Subcutaneous abdominal adipose tissue (tissue), 5 donors: Measurements from ENCODE around the gene AR.

ENCODE experiments used
- H3K27ac ChIP-seq: one replicate; pipeline ENCODE4 v1.7.0; 2013; ENCODE audit warnings: low read depth, mild to moderate bottlenecking, inconsistent platforms, low read length, moderate library complexity
- H3K27me3 ChIP-seq, 5 donors: one replicate each; pipeline ENCODE4 v1.7.0; 2013; ENCODE audit warnings: low read length in 5 of 5, inconsistent platforms in 1 of 5; ENCODE audit not compliant: control insufficient read depth in 5 of 5, insufficient read depth in 4 of 5
- H3K36me3 ChIP-seq, 5 donors: one replicate each; pipeline ENCODE4 v1.7.0; 2013; ENCODE audit warnings: low read length in 5 of 5; ENCODE audit not compliant: control insufficient read depth in 5 of 5, insufficient read depth in 5 of 5
- H3K4me1 ChIP-seq, 5 donors: one replicate each; pipeline ENCODE4 v1.7.0; 2013; ENCODE audit warnings: low read length in 5 of 5, mild to moderate bottlenecking in 3 of 5, moderate library complexity in 1 of 5; ENCODE audit not compliant: control insufficient read depth in 5 of 5, insufficient read depth in 5 of 5
- H3K4me3 ChIP-seq, 5 donors: one replicate each; pipeline ENCODE4 v1.7.0; 2013; ENCODE audit warnings: low read length in 5 of 5, low read depth in 1 of 5
- H3K9ac ChIP-seq, 5 donors: one replicate each; pipeline ENCODE4 v1.7.0; 2013; ENCODE audit warnings: low read length in 5 of 5, mild to moderate bottlenecking in 4 of 5, moderate library complexity in 3 of 5
- H3K9me3 ChIP-seq, 5 donors: one replicate each; pipeline ENCODE4 v1.7.0; 2013; ENCODE audit warnings: low read length in 5 of 5; ENCODE audit not compliant: control insufficient read depth in 5 of 5
- donor health status: healthy.
- donor health status: healthy.
- donor health status: healthy.
- donor health status: healthy.
- donor health status: healthy.

The AR gene

DNA sequence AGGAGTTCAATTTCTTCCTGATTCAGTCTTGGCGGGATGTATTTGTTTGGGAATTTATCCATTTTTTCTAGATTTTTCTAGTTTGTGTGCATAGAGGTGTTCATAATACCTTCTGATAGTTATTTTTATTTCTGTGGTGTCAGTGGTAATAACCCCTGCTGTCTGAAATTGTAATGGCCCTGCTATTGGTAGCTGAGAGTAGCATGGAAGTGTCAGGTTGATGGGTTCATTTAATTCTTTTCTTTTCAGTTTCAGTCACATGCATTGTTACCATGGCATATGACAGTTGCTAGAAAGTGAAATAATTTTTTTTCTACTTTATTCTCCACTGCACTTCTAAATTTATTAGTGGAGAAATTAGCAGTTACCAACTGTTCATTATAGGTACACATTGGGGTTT is 20.7 kb downstream of the AR start:
- Histone ChIP-seq H3K27me3 (peaks cover 0 to 7% (median 0%) of the 10 kb centered on the region in 5 donors), H3K9me3 (no peaks in the 10 kb centered on the region), H3K4me3 (no peak overlapping the region), H3K27ac (peak overlapping the region; percentile 45), H3K9ac (no peak overlapping the region), H3K36me3 (no peaks in the 10 kb centered on the region), H3K4me1 (peaks cover 0 to 15% (median 3%) of the 10 kb centered on the region in 5 donors)

DNA sequence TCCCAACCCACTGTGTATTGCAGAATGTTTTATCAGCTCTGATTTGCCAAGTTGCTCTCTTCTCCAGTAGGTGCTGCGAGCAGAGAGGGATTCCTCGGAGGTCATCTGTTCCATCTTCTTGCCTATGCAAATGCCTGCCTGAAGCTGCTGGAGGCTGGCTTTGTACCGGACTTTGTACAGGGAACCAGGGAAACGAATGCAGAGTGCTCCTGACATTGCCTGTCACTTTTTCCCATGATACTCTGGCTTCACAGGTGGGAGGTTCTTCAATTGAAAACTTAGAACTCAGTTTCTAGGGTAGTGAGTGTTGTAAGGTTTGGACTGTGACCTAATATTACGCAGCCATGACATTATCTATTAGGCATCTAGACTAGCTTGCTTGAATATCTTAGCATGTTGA is 24.9 kb downstream of the AR start:
- Histone ChIP-seq H3K4me3 (no peak overlapping the region), H3K27me3 (peaks cover 0 to 7% (median 6%) of the 10 kb centered on the region in 5 donors), H3K36me3 (no peaks in the 10 kb centered on the region), H3K9me3 (no peaks in the 10 kb centered on the region), H3K4me1 (peaks cover 0 to 7% (median under 1%) of the 10 kb centered on the region in 5 donors), H3K27ac (peak overlapping the region; percentile 43), H3K9ac (no peak overlapping the region)

DNA sequence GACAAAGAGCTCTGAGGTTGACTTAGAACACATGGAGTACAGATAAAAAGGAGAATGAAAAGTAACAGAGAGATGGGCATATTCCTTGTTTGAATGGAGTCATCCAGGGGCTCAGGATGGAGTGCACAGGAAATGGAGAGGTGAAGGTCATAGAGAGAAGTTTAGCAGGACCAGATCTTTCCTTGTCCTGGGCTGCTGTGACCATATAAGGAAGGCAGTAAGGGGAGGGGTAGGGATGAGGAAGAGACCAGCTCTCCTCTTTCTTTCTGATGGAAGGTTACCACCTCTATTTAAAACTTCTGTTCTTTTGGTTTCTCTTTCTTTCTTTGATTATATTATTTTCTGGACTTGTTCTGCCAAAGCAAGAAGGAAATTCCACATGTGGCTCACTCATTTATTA is 27.0 kb downstream of the AR start:
- H3K27me3 ChIP-seq: peaks cover 0 to 7% (median 6%) of the 10 kb centered on the region in 5 donors
- H3K4me1 ChIP-seq: peaks cover 0 to 7% (median 0%) of the 10 kb centered on the region in 5 donors
- no peaks in the 10 kb centered on the region for H3K9me3 ChIP-seq
- no peak overlapping the region for H3K4me3 ChIP-seq
- H3K27ac ChIP-seq: no peak overlapping the region
- no peak overlapping the region for H3K9ac ChIP-seq
- no peaks in the 10 kb centered on the region for H3K36me3 ChIP-seq

DNA sequence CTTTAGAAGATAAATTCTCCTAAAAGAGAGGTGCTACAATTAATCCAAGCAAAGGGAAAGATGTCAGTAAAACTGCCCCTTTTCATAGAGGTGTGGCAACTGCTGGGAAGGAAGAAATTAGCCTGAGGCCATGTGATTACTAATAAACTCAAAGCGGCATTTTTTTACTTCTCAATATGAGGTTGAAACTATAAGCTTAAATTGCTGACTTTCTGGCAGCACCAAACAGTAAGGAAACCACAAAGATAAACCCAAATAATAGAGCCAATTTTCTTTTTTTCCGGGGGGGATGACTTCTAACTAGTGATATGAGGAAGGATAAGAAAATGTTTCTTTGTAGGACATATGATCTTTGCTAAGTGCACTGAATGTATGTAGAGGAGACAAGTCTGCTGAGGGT is 30.9 kb downstream of the AR start:
- H3K9me3 ChIP-seq: no peaks in the 10 kb centered on the region
- no peaks in the 10 kb centered on the region for H3K4me1 ChIP-seq
- H3K27ac ChIP-seq: no peak overlapping the region
- H3K27me3 ChIP-seq: peaks cover 0 to 4% (median 0%) of the 10 kb centered on the region in 5 donors
- H3K36me3 ChIP-seq: no peaks in the 10 kb centered on the region
- H3K4me3 ChIP-seq: no peak overlapping the region
- no peak overlapping the region for H3K9ac ChIP-seq

DNA sequence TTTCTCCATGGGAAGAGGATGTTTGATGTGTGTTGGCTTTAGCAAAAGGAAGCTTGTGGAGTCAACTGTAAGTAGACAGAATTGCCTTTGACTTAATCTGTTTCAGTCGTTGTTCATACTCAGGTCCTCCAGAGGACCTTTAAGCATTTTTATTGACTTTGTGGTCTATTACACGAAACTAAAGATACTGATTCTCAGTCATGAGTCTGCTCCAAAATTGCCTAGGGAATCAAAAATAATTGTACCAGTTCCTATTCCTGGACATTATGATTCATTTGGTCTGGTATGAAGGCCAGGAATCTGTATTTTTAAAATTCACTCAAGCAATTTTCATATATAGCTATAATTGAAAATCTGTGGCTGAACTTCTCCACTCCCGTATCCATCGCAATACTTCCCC is 38.6 kb downstream of the AR start:
- Histone ChIP-seq H3K4me3 (no peak overlapping the region), H3K9ac (no peak overlapping the region), H3K9me3 (no peaks in the 10 kb centered on the region), H3K27me3 (no peaks in the 10 kb centered on the region), H3K4me1 (no peaks in the 10 kb centered on the region), H3K36me3 (peaks cover 0 to 2% (median 0%) of the 10 kb centered on the region in 5 donors), H3K27ac (no peak overlapping the region)

DNA sequence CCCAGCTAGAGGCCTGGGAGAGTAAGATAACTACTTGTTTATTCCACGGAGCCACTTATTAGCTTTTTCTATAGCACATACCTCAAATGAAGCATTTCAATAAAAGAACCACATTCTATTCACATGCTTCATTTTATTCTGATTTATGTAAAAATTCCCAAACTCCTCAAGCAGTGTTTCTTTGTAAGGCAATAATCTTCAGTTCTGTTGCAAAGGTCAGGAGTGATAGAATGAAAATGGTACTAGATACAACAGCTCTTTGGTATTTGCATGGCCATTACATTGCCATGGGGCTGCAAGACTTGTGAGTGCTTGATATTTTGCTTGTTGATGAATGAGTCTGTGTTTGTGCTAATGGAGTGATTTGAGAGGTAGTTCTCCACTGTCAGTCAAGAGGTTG is 39.4 kb downstream of the AR start:
- Histone ChIP-seq H3K27ac (no peak overlapping the region), H3K9ac (no peak overlapping the region), H3K4me1 (peaks cover 0 to 6% (median 2%) of the 10 kb centered on the region in 5 donors), H3K36me3 (peaks cover 0 to 2% (median 0%) of the 10 kb centered on the region in 5 donors), H3K9me3 (no peaks in the 10 kb centered on the region), H3K27me3 (peaks cover 0 to 4% (median 0%) of the 10 kb centered on the region in 5 donors), H3K4me3 (no peak overlapping the region)

DNA sequence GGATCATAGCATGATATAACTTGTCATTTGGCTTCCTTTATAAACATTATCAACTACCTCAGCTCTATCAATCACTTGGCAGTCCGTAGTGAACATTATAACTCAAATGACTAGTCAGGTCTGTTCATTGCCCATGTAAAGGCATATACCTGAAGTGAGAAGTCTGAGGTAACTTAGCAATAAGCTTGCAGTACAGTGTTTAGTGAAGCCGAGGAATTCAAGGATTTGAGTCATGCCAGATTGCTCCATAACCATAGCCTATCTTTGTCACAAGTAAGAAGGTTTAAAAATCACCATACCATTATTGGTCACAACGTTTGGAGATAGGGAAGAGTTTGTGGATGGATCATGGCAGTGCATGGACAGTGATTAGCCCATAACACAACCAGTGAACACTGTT is 41.6 kb downstream of the AR start:
- Histone ChIP-seq H3K27ac (no peak overlapping the region), H3K9ac (no peak overlapping the region), H3K4me1 (peaks cover 0 to 6% (median 5%) of the 10 kb centered on the region in 5 donors), H3K9me3 (no peaks in the 10 kb centered on the region), H3K36me3 (peaks cover 0 to 2% (median 0%) of the 10 kb centered on the region in 5 donors), H3K4me3 (no peak overlapping the region), H3K27me3 (peaks cover 0 to 5% (median 0%) of the 10 kb centered on the region in 5 donors)

DNA sequence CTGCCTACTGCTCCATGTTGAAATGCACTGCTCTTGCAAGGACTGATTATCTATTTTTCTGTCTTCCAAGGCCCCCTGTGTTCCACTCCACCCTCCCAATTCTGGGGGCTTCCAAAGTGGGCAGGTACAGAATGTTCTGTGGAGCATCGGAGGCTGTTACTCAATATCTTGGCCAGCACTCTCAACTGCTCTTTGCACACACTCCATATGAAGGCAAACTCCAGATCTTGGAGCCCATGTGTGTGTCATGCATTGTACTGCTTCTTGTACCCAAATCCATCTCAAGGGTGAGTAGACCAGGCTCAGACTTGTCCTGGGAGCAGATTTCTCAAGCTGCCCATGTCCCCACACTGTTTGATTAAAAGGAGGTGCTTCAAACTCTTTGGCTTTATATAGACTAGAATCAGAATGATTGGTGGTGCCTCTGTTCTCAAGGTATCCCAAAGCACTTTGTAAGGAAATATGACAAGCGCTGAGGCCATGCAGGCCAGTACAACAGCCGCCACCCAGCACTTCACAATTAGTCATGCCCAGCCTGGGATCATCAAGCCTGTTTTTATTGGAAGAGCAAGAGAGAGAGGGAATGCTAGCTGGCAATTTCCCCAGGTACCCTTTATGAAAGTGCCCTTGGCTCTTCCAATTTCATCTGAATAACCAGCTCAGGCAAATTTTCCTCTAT is 44.3 kb downstream of the AR start:
- Histone ChIP-seq H3K9me3 (no peaks in the 10 kb centered on the region), H3K27ac (no peak overlapping the region), H3K4me1 (peaks cover 0 to 6% (median 5%) of the 10 kb centered on the region in 5 donors), H3K27me3 (peaks cover 0 to 5% (median 0%) of the 10 kb centered on the region in 5 donors), H3K9ac (no peak overlapping the region), H3K36me3 (peaks cover 0 to 2% (median 0%) of the 10 kb centered on the region in 5 donors), H3K4me3 (no peak overlapping the region)

DNA sequence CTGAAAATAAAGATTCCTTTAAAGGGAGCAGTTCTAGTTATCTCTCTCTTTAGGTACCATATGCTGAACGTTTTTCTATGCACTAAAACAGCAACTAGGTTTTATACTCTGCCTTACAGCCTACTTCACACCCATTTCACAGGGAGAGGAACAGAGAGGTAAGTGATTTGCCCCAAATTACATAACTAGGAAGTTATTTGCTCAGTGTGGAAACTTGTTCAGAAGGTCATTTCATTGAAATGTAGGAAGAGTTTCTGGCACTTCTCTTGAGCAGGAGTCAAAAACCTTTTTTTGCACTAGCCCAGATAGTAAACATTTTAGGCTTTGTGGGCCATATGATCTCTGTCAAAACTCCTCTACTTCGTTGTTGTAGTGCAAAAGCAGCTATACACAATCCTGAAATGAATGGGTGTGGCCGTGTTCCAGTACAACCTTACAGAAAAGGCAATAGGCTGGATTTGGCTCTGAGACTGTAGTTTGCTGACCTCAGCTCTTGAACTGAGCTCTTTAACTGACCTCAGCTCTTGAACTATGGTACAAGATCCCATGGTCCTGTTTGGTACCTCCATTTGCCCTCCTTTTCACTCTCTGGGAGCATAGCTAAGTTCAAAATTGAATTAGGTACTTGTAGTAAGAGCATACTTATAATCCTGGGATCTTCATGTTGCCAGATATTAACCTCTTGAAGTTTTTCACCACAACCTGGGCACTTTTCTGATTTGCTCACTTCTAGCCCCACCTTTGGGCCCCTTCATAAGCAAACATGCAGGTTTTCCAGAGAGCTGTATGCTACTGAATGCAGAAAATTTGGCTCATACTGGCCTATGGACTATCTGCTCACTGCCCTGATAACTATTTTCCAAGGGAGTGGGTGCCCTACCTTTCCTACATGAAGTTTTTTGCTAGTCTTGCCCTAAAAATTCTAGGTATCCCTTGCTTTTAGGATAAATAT is 53.3 kb downstream of the AR start:
- Histone ChIP-seq H3K9me3 (no peaks in the 10 kb centered on the region), H3K9ac (no peak overlapping the region), H3K4me1 (peaks cover 0 to 7% (median 0%) of the 10 kb centered on the region in 5 donors), H3K4me3 (no peak overlapping the region), H3K27ac (no peak overlapping the region), H3K36me3 (no peaks in the 10 kb centered on the region), H3K27me3 (peaks cover 0 to 11% (median 0%) of the 10 kb centered on the region in 5 donors)

DNA sequence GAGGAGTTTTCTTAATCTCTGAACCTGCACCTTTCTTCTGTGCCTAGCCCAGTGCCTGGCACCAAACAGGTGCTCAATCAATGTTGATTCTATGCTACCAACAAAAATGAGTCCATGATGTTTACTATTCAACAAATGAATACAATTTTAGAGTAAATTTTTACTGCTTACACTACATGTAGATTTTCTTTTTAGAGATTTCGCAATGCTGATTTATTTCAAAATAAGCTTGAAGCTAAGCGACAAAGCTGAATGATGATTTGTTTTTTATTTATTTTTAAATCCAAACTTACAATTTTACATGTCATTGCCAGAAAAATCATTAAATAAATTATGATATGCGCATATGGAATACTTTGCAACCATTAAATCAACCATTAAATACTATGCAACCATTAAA is 55.7 kb downstream of the AR start:
- Histone ChIP-seq H3K27me3 (peaks cover 0 to 11% (median 0%) of the 10 kb centered on the region in 5 donors), H3K27ac (no peak overlapping the region), H3K36me3 (no peaks in the 10 kb centered on the region), H3K4me1 (peaks cover 0 to 7% (median 0%) of the 10 kb centered on the region in 5 donors), H3K4me3 (no peak overlapping the region), H3K9me3 (no peaks in the 10 kb centered on the region), H3K9ac (no peak overlapping the region)
